GM12873 (cell line): ENCODE data around the gene C1orf159.

ENCODE experiments used
- TF ChIP-seq, protein P1 (sequence below): IDR thresholded peaks from 2 replicates; pipeline ENCODE4 v1.5.1; 2012; ENCODE audit warnings: low read depth, mild to moderate bottlenecking, moderate library complexity, low read length, control low read depth; ENCODE audit not compliant: insufficient read depth; ENCODE audit errors: missing control alignments

Gene C1orf159

DNA sequence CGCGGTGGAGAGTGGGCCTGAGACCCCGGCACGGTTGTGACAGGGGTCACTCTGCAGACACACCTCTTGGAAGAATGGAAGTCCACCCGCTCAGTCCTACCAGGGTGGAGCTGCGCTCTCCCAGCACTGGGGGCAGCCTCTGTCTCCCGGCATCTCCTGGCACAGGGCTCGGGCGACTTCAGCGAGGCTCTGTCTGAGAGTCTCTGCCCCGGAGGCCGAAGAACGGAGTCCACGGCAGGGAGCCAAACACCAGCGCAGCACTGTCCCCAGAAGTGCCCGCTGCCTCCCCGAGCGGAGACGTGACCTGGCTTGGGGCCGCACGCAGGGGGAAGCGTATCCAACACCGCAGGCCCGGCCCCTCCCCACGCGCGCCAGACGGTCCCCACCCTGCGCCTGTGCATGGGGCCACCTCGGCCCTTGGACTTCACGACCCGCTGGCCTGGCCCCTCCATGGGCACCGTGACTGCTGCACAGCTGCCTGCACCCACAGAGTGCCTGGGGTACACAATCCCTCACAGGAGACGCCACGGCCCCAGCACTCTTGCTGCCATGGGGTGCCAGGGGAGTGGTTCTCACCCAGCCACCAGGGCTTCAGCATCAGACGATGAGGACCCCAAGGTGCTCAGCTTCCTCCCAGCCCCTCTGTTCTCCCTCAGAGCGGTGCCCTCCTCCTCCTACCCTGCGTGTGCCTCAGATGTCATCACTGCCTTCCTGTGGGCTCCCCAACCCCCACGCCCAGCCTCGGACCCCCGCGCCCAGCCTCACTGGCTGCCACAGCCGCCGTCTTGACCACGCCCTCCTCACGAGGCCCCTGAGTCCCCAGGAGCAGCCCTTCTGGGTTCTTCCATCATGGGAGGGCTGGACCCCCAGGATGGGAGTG, 26.8 kb downstream of the C1orf159 start:
- TF ChIP-seq, protein P1, sequence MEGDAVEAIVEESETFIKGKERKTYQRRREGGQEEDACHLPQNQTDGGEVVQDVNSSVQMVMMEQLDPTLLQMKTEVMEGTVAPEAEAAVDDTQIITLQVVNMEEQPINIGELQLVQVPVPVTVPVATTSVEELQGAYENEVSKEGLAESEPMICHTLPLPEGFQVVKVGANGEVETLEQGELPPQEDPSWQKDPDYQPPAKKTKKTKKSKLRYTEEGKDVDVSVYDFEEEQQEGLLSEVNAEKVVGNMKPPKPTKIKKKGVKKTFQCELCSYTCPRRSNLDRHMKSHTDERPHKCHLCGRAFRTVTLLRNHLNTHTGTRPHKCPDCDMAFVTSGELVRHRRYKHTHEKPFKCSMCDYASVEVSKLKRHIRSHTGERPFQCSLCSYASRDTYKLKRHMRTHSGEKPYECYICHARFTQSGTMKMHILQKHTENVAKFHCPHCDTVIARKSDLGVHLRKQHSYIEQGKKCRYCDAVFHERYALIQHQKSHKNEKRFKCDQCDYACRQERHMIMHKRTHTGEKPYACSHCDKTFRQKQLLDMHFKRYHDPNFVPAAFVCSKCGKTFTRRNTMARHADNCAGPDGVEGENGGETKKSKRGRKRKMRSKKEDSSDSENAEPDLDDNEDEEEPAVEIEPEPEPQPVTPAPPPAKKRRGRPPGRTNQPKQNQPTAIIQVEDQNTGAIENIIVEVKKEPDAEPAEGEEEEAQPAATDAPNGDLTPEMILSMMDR: no peak

GRCh38 chr1:1088029-1088800, 27.7 kb downstream of the C1orf159 start:
- TF ChIP-seq, protein P1: no peak

GRCh38 chr1:1087351-1088028, 28.4 kb downstream of the C1orf159 start:
- TF ChIP-seq, protein P1: no peak

DNA sequence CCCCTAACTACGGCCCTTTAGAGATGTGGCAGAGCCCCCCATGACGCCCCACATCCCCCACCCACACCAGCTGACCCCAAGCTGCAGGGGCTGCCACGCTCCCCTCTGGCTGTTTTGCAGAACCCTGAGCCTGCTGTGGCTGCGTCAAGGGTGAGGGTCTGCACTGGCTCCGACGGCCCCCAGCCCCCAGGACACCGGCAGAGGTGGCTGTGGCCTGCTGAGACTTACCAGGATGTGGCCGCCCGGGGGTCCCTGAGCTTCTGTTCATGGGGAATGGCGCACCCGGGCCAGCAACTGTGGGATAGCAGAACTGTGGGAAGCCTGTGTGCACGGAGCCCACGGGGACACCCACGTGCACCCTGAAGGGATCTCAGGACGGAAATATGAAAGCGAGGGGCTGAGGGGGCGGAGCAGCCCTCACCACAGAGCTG, 29.0 kb downstream of the C1orf159 start:
- TF ChIP-seq, protein P1: no peak

DNA sequence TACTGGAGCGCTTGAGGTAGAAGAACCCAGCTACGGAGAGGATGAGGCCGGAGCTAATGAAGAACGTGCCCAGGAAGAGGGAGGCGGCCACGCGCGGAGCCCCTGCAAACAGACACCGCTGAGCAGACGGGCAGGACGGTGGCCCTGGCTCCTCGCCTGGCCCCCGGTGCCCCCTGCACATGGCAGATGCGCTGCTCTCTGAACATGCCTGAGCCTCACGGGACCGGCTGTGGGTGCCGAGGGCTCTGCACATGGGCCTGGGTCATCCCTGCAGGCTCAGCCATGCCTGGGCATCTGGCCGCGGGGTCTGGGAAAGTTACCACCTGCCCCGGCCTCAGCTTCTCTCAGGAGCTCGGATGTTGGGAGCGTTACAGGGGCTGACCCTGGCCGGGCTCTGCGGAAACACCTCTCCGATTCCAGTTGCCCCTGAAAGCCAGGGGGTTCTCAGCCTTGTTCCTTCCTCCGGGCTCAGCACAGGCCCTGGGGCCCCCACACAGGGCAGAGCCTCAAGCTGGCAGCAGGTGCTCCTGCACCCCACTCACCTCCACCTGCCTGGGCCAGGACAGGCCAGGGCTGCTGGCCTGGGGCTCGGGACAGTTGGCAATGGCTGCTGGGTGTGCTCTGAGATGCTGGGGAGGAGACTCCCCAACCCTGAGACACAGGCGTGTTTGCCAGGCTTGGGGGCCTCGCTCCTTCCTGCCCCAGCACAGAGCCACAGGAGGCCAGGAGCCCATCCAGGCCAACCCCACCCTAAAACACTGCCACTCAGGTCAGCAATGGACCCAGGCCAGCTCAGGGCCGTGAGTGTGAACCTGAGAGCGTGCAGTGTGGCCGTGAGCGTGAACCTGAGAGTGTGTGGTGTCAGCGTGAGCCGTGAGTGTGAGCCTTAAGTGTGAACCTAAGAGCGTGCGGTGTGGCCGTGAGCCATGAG, 29.7 kb downstream of the C1orf159 start:
- TF ChIP-seq, protein P1: no peak

DNA sequence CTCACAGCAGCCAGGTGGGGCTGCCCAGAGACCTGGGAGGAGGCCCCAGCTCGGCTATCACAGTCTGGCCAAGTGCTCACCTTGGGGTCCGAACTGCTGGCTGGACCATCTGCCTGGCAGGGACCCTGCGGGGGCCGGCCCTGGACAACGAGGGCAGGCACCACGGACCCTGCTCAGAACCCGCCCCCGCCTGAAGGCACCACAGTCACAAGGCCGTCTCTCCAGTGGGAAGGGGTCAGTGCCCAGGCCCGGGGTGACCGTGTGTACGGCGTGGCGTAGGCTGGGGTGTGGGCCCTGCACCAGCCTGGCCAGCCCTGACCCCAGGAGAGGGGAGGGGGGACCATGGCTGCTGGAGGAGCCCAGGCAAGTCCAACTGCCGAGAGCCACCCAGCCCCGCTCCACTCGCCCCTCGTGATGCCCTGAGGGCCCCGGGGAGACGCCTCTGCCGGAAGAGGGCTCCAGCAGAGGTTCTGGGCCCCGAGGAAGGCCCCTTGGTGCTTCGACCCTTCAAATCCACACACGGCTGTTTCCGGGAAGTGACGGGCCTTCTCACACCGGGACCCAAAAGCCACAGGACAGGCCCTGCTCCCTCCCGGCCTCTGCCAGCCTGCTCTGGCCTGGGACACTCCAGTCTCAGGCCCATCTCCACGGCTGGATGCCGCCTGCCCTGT, 30.6 kb downstream of the C1orf159 start:
- TF ChIP-seq, protein P1: no peak
